ENCODE data around the gene PKD2. TPM values are rescaled to one million over a fixed set of nuclear protein-coding genes. Genes with fewer than 3 reads are reported as not detected.
A peak's percentile ranks its signal among the peaks of the same experiment; 100 is the strongest.
"Not testable (repeated sequence)": the region's sequence is repeated elsewhere in the genome, so short reads cannot be mapped to it uniquely, and the experiment has no call there.

The PKD2 gene
- total RNA-seq, 1 donor from 2014 or later = 47.5 TPM

DNA sequence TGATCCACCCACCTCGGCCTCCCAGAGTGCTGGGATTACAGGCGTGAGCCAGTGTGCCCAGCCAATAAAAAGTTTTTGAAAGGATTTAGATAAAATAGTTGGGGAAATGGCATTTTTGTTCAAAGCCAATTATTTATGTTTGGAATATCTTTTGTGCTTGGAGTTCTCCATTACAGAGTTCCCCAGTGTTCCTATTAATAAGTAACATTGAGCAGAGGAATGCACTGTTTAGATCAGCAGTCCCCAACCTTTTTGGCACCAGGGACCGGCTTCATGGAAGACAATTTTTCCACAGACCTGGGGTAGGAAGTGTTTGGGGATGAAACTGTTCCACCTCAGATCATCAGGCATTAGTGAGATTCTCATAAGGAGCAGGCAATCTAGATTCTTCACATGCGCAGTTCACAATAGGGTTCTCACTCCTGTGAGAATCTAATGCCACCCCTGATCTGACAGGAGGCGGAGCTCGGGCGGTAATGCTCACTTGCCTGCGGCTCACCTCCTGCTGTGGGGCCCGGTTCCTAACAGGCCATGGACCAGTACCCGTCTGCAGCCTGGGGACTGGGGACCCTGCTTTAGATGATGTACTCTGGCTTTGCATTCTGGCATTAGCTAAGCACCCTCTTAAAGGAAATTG, 8.3 kb downstream of the PKD2 start:
- DNase-seq (ENCODE audit: extremely low spot score, unreplicated experiment) = no peak
- Mint-ChIP-seq H3K4me3 (no peak overlapping the region), H3K27me3 (no peaks in the 10 kb centered on the region), H3K4me1 (ENCODE audit: unreplicated experiment) (peaks cover 54% of the 10 kb centered on the region), H3K36me3 (peaks cover 41% of the 10 kb centered on the region), H3K27ac (no peak overlapping the region), H3K9me3 (no peaks in the 10 kb centered on the region)
- TF ChIP-seq, protein P1, sequence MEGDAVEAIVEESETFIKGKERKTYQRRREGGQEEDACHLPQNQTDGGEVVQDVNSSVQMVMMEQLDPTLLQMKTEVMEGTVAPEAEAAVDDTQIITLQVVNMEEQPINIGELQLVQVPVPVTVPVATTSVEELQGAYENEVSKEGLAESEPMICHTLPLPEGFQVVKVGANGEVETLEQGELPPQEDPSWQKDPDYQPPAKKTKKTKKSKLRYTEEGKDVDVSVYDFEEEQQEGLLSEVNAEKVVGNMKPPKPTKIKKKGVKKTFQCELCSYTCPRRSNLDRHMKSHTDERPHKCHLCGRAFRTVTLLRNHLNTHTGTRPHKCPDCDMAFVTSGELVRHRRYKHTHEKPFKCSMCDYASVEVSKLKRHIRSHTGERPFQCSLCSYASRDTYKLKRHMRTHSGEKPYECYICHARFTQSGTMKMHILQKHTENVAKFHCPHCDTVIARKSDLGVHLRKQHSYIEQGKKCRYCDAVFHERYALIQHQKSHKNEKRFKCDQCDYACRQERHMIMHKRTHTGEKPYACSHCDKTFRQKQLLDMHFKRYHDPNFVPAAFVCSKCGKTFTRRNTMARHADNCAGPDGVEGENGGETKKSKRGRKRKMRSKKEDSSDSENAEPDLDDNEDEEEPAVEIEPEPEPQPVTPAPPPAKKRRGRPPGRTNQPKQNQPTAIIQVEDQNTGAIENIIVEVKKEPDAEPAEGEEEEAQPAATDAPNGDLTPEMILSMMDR (conservative IDR thresholded peaks at IDR 0.05) = no peak

DNA sequence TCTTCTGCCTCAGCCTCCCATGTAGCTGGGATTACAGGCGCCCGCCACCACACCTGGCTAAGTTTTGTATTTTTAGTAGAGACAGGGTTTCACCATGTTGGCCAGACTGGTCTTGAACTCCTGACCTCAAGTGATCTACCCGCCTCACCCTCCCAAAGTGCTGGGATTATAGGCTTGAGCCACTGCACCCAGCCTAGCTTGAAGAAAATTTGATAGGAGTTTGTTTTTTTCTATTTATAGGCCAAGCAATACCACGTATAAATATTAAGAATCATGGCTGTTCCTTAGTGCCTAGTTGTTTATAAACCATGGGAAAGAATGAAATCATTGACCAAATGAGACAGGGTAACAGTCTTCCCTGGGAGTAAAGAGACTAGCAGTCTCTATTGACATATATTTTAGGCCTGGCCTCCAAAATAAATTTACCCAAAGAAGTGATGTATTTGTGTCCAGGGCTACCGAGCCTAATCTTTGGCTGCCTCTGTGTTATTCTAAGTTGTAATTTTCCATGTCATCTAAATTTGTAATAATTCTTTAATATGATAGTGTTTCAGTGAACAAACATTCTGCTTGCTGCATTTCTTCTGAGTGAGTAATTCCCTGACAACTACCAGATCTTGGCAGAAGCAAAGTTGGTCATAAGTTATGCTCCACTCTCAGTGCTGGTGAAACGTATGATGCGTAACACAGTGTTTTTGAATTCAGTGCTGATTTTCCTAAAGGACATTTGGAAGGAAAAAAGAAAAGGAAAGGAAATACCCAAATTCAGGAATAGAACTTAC, 10.3 kb downstream of the PKD2 start:
- peaks cover 46% of the 10 kb centered on the region for H3K36me3 Mint-ChIP-seq
- TF ChIP-seq, protein P1 (conservative IDR thresholded peaks at IDR 0.05) = no peak
- H3K27ac Mint-ChIP-seq = peak overlapping the region; percentile 11
- H3K27me3 Mint-ChIP-seq = no peaks in the 10 kb centered on the region
- H3K9me3 Mint-ChIP-seq = no peaks in the 10 kb centered on the region
- H3K4me1 Mint-ChIP-seq (ENCODE audit: unreplicated experiment) = peaks cover 45% of the 10 kb centered on the region
- DNase-seq (ENCODE audit: extremely low spot score, unreplicated experiment) = no peak
- H3K4me3 Mint-ChIP-seq = no peak overlapping the region

DNA sequence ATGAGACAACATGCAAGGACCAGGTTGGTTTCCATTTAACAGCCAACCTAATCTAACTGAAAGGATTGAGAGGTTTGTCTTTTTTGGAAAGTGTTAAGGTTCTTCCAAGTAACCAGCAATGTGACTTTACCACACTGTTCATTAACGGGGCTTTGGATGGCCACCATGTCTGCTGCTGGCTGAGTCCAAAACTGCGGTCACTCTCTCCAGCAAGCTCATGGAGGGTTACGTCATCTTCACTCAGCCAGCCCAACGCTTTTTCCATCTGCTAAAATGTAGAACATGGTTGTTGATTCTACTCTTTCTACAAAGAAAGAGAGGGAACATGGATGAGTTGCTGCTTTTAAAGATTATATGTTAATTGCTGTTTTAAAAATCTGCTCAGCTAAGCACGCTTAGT, 11.0 kb downstream of the PKD2 start:
- Mint-ChIP-seq H3K4me3 (no peak overlapping the region), H3K27me3 (no peaks in the 10 kb centered on the region), H3K4me1 (ENCODE audit: unreplicated experiment) (peaks cover 37% of the 10 kb centered on the region), H3K36me3 (peaks cover 51% of the 10 kb centered on the region), H3K9me3 (no peaks in the 10 kb centered on the region), H3K27ac (peak overlapping the region; percentile 11)
- no peak for DNase-seq (ENCODE audit: extremely low spot score, unreplicated experiment)
- TF ChIP-seq, protein P1 (conservative IDR thresholded peaks at IDR 0.05) = no peak

DNA sequence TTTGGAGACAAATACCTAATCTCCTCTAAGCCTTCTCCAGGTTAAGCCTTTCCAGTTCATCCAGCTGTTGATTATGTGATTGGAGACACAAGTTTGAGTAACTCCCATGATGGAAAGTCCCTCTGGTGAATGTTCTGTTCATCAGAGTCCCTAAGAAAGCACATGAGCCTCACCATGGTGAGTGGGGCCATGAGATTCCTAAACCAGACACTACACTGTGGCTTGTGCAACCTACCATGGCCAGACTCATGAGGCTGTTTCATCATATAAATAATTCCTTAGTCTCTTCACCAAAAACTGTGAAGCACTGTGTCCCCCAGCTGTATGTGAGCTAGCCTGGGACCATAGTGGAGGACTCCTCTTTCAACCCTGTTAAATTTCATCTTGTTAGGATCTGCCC, 14.4 kb downstream of the PKD2 start:
- TF ChIP-seq, protein P1 (conservative IDR thresholded peaks at IDR 0.05) = no peak
- H3K9me3 Mint-ChIP-seq = peaks cover 8% of the 10 kb centered on the region
- no peak overlapping the region for H3K4me3 Mint-ChIP-seq
- peaks cover 54% of the 10 kb centered on the region for H3K36me3 Mint-ChIP-seq
- no peak for DNase-seq (ENCODE audit: extremely low spot score, unreplicated experiment)
- H3K27me3 Mint-ChIP-seq = no peaks in the 10 kb centered on the region
- peaks cover 20% of the 10 kb centered on the region for H3K4me1 Mint-ChIP-seq (ENCODE audit: unreplicated experiment)
- no peak overlapping the region for H3K27ac Mint-ChIP-seq

DNA sequence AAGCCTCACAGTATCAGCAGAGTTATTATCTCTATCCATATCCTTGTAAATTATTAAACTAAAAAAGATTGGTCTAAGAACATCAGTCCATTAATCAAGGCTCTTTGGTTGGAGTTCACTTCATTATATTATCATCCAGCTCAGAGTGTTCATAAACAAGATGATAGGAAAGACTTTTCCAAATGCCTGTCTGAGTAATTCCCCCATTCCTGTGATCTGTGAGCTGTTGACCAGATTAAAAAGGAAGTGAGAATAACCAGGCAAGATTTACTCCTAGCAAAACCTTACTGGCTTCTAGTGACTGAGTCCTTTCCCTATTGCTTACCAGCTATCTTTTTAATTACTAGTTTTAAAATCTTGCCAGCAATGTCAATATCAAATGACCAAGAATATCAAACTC, 14.9 kb downstream of the PKD2 start:
- Mint-ChIP-seq H3K9me3 (peaks cover 8% of the 10 kb centered on the region), H3K27ac (no peak overlapping the region), H3K27me3 (no peaks in the 10 kb centered on the region), H3K4me3 (no peak overlapping the region), H3K4me1 (ENCODE audit: unreplicated experiment) (peaks cover 20% of the 10 kb centered on the region), H3K36me3 (peaks cover 55% of the 10 kb centered on the region)
- TF ChIP-seq, protein P1 (conservative IDR thresholded peaks at IDR 0.05) = no peak
- DNase-seq (ENCODE audit: extremely low spot score, unreplicated experiment) = no peak

DNA sequence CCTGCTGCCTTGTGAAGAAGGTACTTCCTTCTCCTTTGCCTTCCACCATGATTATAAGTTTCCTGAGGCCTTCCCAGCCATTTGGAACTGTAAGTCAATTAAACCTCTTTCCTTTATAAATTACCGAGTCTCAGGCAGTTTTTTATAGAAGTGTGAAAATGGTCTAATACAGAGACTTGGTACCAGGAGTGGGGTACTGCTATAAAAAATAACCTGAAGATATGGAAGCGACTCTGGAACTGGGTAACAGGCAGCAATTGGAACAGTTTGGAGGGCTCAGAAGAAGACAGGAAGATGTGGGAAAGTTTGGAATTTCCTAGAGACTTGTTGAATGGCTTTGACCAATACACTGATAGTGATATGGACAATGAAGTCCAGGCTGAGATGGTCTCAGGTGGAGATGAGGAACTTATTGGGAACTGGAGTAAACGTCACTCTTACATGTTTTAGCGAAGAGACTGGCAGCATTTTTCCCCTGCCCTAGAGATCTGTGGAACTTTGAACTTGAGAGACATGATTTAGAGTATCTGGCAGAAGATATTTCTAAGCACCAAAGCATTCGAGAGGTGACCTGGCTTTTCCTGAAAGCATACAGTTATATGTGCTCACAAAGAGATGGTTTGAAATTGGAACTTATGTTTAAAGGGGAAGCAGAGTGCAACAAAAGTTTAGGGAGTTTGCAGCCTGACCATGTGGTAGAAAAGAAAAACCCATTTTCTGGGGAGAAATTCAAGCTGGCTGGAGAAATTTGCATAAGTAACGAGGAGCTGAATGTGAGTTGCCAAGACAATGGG, 18.6 kb downstream of the PKD2 start:
- not testable (repeated sequence) for DNase-seq (ENCODE audit: extremely low spot score, unreplicated experiment); H3K27me3 Mint-ChIP-seq; H3K27ac Mint-ChIP-seq; H3K4me3 Mint-ChIP-seq
- Mint-ChIP-seq H3K4me1 (ENCODE audit: unreplicated experiment) (peaks cover 22% of the 10 kb centered on the region), H3K9me3 (peaks cover 12% of the 10 kb centered on the region), H3K36me3 (peaks cover 64% of the 10 kb centered on the region)
